Measurements from ENCODE around the gene WIZ.
"Not testable (repeated sequence)": the region's sequence is repeated elsewhere in the genome, so short reads cannot be mapped to it uniquely, and the experiment has no call there.

Gene WIZ

DNA sequence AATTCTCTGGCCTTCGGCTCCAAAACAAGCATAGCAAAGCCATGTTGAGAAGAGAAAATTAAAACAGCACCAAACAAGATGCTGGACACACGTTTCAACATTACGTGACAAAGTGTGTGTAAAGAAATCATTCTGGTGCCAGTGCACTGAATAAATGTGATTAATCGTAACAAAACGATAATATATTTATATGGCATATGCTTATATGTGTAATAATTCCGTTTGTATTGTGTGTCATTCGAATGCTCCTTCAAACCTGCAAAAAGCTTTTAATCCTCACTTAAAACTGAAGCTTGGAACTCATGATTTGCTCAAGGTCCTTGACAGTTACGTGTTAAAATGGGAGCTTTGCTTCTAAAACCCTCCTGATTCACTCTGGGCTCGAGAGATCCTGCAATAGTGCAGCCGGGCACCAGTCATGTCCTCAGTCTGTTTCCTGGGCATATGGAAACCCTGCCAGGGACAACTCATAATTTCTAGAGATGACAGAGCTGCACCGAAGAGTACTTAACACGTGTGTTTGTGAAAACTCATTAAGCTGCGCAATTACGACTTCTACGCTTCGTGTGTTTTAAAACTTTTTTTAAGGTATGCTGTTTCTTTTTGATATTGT, 30.2 kb downstream of the WIZ start:
- no peak for DNase-seq (ENCODE audit: low spot score)
- TF ChIP-seq, protein P1, sequence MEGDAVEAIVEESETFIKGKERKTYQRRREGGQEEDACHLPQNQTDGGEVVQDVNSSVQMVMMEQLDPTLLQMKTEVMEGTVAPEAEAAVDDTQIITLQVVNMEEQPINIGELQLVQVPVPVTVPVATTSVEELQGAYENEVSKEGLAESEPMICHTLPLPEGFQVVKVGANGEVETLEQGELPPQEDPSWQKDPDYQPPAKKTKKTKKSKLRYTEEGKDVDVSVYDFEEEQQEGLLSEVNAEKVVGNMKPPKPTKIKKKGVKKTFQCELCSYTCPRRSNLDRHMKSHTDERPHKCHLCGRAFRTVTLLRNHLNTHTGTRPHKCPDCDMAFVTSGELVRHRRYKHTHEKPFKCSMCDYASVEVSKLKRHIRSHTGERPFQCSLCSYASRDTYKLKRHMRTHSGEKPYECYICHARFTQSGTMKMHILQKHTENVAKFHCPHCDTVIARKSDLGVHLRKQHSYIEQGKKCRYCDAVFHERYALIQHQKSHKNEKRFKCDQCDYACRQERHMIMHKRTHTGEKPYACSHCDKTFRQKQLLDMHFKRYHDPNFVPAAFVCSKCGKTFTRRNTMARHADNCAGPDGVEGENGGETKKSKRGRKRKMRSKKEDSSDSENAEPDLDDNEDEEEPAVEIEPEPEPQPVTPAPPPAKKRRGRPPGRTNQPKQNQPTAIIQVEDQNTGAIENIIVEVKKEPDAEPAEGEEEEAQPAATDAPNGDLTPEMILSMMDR (IDR thresholded peaks at IDR 0.05; ENCODE audit: extremely low read depth, missing control alignments) = no peak

DNA sequence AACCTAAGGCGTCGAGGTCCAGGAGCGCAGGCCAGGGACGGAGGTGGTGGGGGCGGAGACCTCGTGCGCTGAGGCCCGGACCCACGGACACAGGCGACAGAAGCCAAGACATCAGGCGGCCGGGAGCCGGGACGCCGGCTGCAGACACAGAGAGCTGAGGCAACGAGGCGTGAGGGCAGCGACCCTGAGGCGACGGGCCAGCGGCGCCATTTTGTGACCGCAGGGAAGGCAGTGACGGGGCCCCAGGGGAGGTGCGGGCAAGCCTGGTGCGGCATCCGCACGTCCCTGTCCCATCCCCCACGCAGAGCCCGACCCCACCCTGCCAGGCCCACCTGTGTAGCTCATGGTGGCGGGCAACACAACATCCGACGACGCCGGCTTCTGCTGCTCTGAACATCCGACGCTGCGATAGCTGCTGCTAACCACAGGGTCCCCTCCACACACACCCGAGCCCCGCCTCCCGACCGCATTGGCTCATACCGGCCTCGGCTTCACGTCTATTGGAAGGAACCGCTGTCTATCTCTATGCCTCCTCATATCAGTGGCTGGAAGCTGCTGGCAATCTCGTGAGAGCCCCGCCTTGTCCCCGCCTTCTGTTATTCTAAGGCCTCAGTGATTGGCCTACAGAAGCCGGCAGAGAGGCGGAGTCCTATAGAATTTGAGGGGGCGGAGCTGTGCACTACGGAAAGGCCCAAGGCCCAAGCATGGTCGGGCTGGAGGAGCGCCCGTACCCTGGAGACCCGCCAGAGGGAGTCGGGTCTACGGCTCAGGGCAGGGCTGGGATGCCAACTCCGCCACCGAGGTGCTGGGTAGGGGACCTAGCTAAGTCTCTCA, 31.0 kb downstream of the WIZ start, which contains the start of gene AKAP8L:
Gene AKAP8L (minus strand): TSS at position 410 of the 834 bp plus-strand sequence. CDS start 65 bp downstream, at position 345.
- DNase-seq (ENCODE audit: low spot score) = peak; percentile 99
- TF ChIP-seq, protein P1 (IDR thresholded peaks at IDR 0.05; ENCODE audit: extremely low read depth, missing control alignments) = peak; percentile 65

DNA sequence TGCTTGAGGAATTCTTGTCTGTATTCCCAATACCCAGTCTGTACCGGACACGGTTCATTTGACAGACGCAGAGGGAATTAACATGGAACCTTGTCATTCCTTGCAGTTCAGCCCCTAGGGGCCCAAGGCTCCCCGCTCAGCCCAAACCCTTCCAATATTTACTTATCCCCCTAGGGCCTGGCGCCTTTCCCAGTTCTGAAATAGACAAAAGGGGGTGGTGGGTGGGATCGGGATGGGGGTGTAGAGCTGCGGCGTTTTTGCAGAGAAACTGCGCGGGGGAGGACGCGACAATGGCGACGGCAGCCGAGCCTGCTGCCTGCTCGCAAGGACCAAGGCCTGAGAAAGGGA, 31.6 kb downstream of the WIZ start:
- TF ChIP-seq, protein P1 (IDR thresholded peaks at IDR 0.05; ENCODE audit: extremely low read depth, missing control alignments) = no peak
- no peak for DNase-seq (ENCODE audit: low spot score)

DNA sequence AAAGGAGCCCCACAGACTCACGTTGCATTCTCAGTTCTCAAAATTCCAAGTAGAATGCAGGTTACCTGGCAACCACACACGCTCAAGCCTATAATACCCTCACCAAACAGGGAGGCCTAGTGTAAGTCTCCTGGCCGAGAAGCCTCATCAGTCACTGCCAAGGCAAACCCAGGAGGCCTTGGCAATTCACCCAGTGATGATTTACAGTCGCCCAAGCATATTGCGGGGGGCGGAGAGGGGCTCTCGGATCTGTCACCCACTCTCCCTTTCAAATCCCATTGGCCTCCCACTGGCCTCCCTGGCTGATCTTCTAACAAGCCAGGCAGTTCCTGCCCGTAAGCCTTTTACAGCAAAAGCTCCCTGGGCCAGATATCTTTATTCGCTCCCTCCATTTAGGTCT, 32.1 kb downstream of the WIZ start:
- TF ChIP-seq, protein P1 (IDR thresholded peaks at IDR 0.05; ENCODE audit: extremely low read depth, missing control alignments) = no peak
- no peak for DNase-seq (ENCODE audit: low spot score)

DNA sequence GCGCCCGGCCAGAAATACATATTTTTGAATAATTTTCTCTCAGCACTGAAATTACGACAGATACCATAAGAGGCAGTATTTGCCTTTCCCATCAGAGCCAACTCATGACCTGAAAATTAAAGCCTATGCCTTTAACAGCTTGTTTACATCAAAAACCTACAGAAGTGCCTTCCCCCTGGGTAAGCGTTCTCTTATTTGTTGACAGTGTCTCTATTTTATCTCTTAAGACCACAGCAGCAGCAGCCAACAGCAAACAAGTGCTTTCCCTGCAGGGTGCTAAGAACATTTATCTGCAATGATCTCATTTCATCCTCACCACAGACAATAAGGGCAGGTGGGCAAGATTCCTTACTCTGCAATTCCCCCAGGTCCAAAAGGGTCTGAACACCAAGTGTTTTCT, 36.9 kb downstream of the WIZ start:
- no peak for DNase-seq (ENCODE audit: low spot score)
- TF ChIP-seq, protein P1 (IDR thresholded peaks at IDR 0.05; ENCODE audit: extremely low read depth, missing control alignments) = no peak

DNA sequence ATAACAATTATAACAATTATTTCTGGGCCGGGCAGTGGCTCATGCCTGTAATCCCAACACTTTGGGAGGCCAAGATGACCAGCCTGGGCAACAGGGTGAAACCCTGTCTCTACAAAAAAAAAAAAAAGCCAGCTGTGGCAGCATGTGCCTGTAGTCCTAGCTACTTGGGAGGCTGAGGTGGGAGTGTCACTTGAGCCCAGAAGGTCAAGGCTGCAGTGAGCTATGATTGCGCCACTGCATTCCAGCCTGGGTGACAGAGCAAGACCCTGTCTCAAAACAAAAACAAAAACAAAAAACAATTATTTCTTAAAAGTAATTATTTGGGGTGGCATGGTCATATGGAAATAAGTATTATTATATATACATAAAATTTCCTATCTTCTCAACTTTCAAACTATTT, 38.4 kb downstream of the WIZ start:
- DNase-seq (ENCODE audit: low spot score) = not testable (repeated sequence)

DNA sequence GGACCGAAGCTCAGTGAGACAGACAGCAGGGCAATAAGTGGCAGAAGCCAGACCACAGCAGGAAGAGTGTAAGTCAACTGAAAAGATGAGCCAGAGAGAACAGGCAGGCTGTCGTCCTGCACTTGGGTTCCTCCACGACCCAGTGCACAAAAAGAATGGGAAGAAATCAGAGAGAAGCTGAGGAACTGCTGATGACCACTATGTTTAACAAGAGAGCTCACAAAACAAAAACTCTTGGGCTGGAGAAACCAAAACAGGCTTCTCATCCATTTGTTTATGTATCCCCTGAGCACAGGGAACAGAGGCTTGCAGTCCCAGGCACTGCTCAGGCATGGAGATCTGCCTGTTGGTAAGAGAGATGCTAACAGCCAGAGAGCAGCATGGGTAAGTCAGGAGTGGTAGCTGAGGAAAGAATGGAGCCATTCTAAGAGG, 45.0 kb downstream of the WIZ start:
- TF ChIP-seq, protein P1 (IDR thresholded peaks at IDR 0.05; ENCODE audit: extremely low read depth, missing control alignments) = no peak
- no peak for DNase-seq (ENCODE audit: low spot score)
